ENCODE results near the gene NLRP1.

- no peak for TF ChIP-seq CTCF (IDR thresholded peaks at IDR 0.05 in 4 of 5, conservative IDR thresholded peaks at IDR 0.05 in 1 of 5)
- no peak for TF ChIP-seq POLR2A (IDR thresholded peaks at IDR 0.05)
Measured at GRCh38 chr17:5561736-5562571, 22.4 kb downstream of the NLRP1 start.
